Fibroblast of skin of back (primary cell): ENCODE measurements around the gene ABHD6.
"Not testable (repeated sequence)": the region's sequence is repeated elsewhere in the genome, so short reads cannot be mapped to it uniquely, and the experiment has no call there.

ENCODE experiments used
- DNase-seq: peaks from one replicate; pipeline ENCODE4 v3.0.0-alpha.2; 2013

The ABHD6 gene

GRCh38 chr3:58210761-58211460 lies 26.7 kb upstream of the ABHD6 start, which contains the start of gene DNASE1L3:
DNASE1L3 (minus strand) TSS chr3:58210972; CDS start chr3:58210906, 66 bp downstream.
- DNase-seq, result no peak

- DNase-seq, result no peak
Measured at GRCh38 chr3:58214484-58215316, 22.9 kb upstream of the ABHD6 start.

- no peak for DNase-seq
Measured at GRCh38 chr3:58215317-58216025, 22.1 kb upstream of the ABHD6 start.

GRCh38 chr3:58216496-58217195 lies 20.9 kb upstream of the ABHD6 start:
- DNase-seq, result no peak

GRCh38 chr3:58217209-58217811 lies 20.3 kb upstream of the ABHD6 start:
- peak; percentile 62 for DNase-seq

GRCh38 chr3:58218904-58219303 lies 18.7 kb upstream of the ABHD6 start:
- no peak for DNase-seq

- no peak for DNase-seq
Measured at GRCh38 chr3:58222161-58222724, 15.3 kb upstream of the ABHD6 start.

GRCh38 chr3:58223855-58224254 lies 13.7 kb upstream of the ABHD6 start:
- DNase-seq, result no peak

GRCh38 chr3:58227933-58228332 lies 9.7 kb upstream of the ABHD6 start:
- not testable (repeated sequence) for DNase-seq

- DNase-seq, result no peak
Measured at GRCh38 chr3:58230876-58231552, 6.6 kb upstream of the ABHD6 start.

GRCh38 chr3:58231666-58232065 lies 5.9 kb upstream of the ABHD6 start:
- no peak for DNase-seq

- peak; percentile 69 for DNase-seq
Measured at GRCh38 chr3:58234516-58234931, 3.1 kb upstream of the ABHD6 start.

- DNase-seq, result no peak
Measured at GRCh38 chr3:58235970-58236369, 1.6 kb upstream of the ABHD6 start.

GRCh38 chr3:58236527-58237237 lies 910 bp upstream of the ABHD6 start:
- DNase-seq, result no peak

GRCh38 chr3:58237941-58238681 lies 519 bp downstream of the ABHD6 start:
- no peak for DNase-seq

GRCh38 chr3:58238830-58239229 lies 1.2 kb downstream of the ABHD6 start:
- DNase-seq, result no peak

GRCh38 chr3:58241306-58242044 lies 3.9 kb downstream of the ABHD6 start:
- no peak for DNase-seq

- DNase-seq, result no peak
Measured at GRCh38 chr3:58242340-58242739, 4.7 kb downstream of the ABHD6 start.

GRCh38 chr3:58242860-58243259 lies 5.3 kb downstream of the ABHD6 start:
- DNase-seq, result not testable (repeated sequence)
